Activated T-cell treated with anti-CD3 and anti-CD28 coated beads, Interleukin-2, amount 50 U/mL, for 1 hour (primary cell): ENCODE data around the gene KIAA1549.
"Not testable (repeated sequence)": the region's sequence is repeated elsewhere in the genome, so short reads cannot be mapped to it uniquely, and the experiment has no call there.

Source experiments
- DNase-seq: peaks from one replicate; pipeline ENCODE4 v3.0.0-alpha.2; 2020

Gene KIAA1549

GRCh38 chr7:138843632-138844580 is 137.3 kb downstream of the KIAA1549 start:
- DNase-seq: no peak

GRCh38 chr7:138842111-138842510 is 139.1 kb downstream of the KIAA1549 start:
- DNase-seq: no peak

- no peak for DNase-seq
Observed at GRCh38 chr7:138838166-138838565, 143.0 kb downstream of the KIAA1549 start.

- DNase-seq: no peak
Observed at GRCh38 chr7:138837627-138838026, 143.6 kb downstream of the KIAA1549 start.

- DNase-seq: no peak
Observed at GRCh38 chr7:138835087-138835486, 146.1 kb downstream of the KIAA1549 start.

GRCh38 chr7:138834583-138834982 is 146.6 kb downstream of the KIAA1549 start:
- DNase-seq: no peak

- DNase-seq: no peak
Observed at GRCh38 chr7:138833596-138833995, 147.6 kb downstream of the KIAA1549 start.

- DNase-seq: no peak
Observed at GRCh38 chr7:138832966-138833365, 148.2 kb downstream of the KIAA1549 start.

- no peak for DNase-seq
Observed at GRCh38 chr7:138829335-138829734, 151.9 kb downstream of the KIAA1549 start.

GRCh38 chr7:138828302-138828701 is 152.9 kb downstream of the KIAA1549 start:
- no peak for DNase-seq

- no peak for DNase-seq
Observed at GRCh38 chr7:138825049-138825721, 156.0 kb downstream of the KIAA1549 start.

- DNase-seq: no peak
Observed at GRCh38 chr7:138822867-138823535, 158.2 kb downstream of the KIAA1549 start.

GRCh38 chr7:138821912-138822311 is 159.3 kb downstream of the KIAA1549 start:
- no peak for DNase-seq

GRCh38 chr7:138819625-138820024 is 161.6 kb downstream of the KIAA1549 start:
- DNase-seq: no peak

- no peak for DNase-seq
Observed at GRCh38 chr7:138816650-138817049, 164.5 kb downstream of the KIAA1549 start.

- no peak for DNase-seq
Observed at GRCh38 chr7:138814816-138815332, 166.3 kb downstream of the KIAA1549 start.

- no peak for DNase-seq
Observed at GRCh38 chr7:138813945-138814344, 167.2 kb downstream of the KIAA1549 start.

- not testable (repeated sequence) for DNase-seq
Observed at GRCh38 chr7:138811327-138811726, 169.9 kb downstream of the KIAA1549 start.

GRCh38 chr7:138809346-138809745 is 171.8 kb downstream of the KIAA1549 start:
- no peak for DNase-seq

GRCh38 chr7:138804618-138805017 is 176.6 kb downstream of the KIAA1549 start:
- no peak for DNase-seq

GRCh38 chr7:138802706-138803105 is 178.5 kb downstream of the KIAA1549 start:
- DNase-seq: no peak

GRCh38 chr7:138801256-138801655 is 179.9 kb downstream of the KIAA1549 start:
- no peak for DNase-seq

- no peak for DNase-seq
Observed at GRCh38 chr7:138799336-138800000, 181.7 kb downstream of the KIAA1549 start.
